Measurements from ENCODE around the gene FUOM. TPM values are rescaled to one million over a fixed set of nuclear protein-coding genes. Genes with fewer than 3 reads are reported as not detected.

FUOM gene
- total RNA-seq, 2 experiments from 2014 or later, result 30.4 to 46.0 TPM

DNA sequence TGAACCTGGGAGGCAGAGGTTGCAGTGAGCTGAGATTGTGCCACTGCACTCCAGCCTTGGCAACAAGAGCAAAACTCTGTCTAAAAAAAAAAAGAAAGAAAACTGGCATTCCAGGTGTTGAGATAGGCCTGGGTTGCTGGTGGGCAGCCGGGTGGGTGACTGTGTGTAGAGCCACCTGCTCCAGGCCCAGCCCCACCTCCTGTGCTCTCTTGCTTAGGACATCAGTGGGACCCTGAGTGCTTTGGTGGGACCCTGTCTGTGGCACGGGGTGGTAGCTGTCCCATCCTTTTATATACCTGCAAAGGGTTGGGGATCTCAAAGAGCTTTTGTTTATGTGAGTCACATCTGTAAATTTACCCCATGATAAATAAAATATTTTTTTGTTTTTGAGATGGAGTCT lies 27.4 kb upstream of the FUOM start:
- DNase-seq (ENCODE audit: low spot score), result no peak
- ChIA-PET POLR2A (no interaction called here), CTCF (ENCODE audit: unreplicated experiment) (no interaction called here)
- Histone ChIP-seq H3K9me2 (ENCODE audit: insufficient read depth, low read length) (no peaks in the 10 kb centered on the region), H3K4me2 (ENCODE audit: low read length) (no peak overlapping the region), H3K4me1 (ENCODE audit: insufficient read depth, low read length, poor library complexity, severe bottlenecking) (peaks cover 25% of the 10 kb centered on the region), H3K27ac (ENCODE audit: low read depth, low read length, poor library complexity, severe bottlenecking) (no peak overlapping the region), H3K4me3 (ENCODE audit: low read depth, low read length, poor library complexity, severe bottlenecking) (no peak overlapping the region), H2AFZ (ENCODE audit: low read length) (no peak overlapping the region), H3K79me2 (ENCODE audit: insufficient read depth, low read depth, low read length) (peaks cover 10% of the 10 kb centered on the region; the same call in 1 of the 2 replicates), H3K9me3 (ENCODE audit: low read length) (no peaks in the 10 kb centered on the region), H3K36me3 (ENCODE audit: insufficient read depth, low read length) (no peaks in the 10 kb centered on the region), H4K20me1 (ENCODE audit: insufficient read depth, low read length) (no peaks in the 10 kb centered on the region)
- TF ChIP-seq, protein P1, sequence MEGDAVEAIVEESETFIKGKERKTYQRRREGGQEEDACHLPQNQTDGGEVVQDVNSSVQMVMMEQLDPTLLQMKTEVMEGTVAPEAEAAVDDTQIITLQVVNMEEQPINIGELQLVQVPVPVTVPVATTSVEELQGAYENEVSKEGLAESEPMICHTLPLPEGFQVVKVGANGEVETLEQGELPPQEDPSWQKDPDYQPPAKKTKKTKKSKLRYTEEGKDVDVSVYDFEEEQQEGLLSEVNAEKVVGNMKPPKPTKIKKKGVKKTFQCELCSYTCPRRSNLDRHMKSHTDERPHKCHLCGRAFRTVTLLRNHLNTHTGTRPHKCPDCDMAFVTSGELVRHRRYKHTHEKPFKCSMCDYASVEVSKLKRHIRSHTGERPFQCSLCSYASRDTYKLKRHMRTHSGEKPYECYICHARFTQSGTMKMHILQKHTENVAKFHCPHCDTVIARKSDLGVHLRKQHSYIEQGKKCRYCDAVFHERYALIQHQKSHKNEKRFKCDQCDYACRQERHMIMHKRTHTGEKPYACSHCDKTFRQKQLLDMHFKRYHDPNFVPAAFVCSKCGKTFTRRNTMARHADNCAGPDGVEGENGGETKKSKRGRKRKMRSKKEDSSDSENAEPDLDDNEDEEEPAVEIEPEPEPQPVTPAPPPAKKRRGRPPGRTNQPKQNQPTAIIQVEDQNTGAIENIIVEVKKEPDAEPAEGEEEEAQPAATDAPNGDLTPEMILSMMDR (conservative IDR thresholded peaks at IDR 0.05; ENCODE audit: low read length), result no peak
- intact Hi-C loops (cut with micrococcal nuclease; ENCODE audit: unreplicated experiment), result no loop called here
- BruUV-seq (replicated peaks), result no TSS peak

DNA sequence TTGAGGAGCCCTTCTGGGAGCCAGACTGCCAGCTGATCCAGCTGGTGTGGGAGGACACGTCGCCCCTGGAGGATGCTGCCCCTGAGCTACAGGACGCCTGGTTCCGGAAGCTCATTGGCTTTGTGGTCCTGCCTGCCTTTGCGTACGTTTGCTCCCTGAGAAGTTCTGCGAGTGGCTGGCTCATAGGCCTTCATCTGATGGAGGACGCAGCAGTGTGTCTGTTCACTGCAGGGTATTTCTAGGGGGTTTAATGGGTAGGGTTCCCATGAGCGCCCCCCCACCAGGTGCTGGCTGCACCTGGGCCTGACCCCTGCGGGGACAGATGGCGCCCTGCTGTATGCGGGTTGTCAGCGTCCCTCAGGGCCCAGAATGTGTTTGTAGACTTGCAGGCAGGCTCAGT lies 26.3 kb upstream of the FUOM start:
- no TSS peak for BruUV-seq (replicated peaks)
- Histone ChIP-seq H3K4me2 (ENCODE audit: low read length) (no peak overlapping the region), H3K4me1 (ENCODE audit: insufficient read depth, low read length, poor library complexity, severe bottlenecking) (peaks cover 22% of the 10 kb centered on the region), H3K79me2 (ENCODE audit: insufficient read depth, low read depth, low read length) (peaks cover 10% of the 10 kb centered on the region; the same call in 1 of the 2 replicates), H4K20me1 (ENCODE audit: insufficient read depth, low read length) (no peaks in the 10 kb centered on the region), H3K4me3 (ENCODE audit: low read depth, low read length, poor library complexity, severe bottlenecking) (no peak overlapping the region), H3K36me3 (ENCODE audit: insufficient read depth, low read length) (no peaks in the 10 kb centered on the region), H2AFZ (ENCODE audit: low read length) (no peak overlapping the region), H3K9me2 (ENCODE audit: insufficient read depth, low read length) (no peaks in the 10 kb centered on the region), H3K9me3 (ENCODE audit: low read length) (no peaks in the 10 kb centered on the region), H3K27ac (ENCODE audit: low read depth, low read length, poor library complexity, severe bottlenecking) (no peak overlapping the region)
- TF ChIP-seq, protein P1 (conservative IDR thresholded peaks at IDR 0.05; ENCODE audit: low read length), result no peak
- TF ChIP-seq EZH2phosphoT487 (IDR thresholded peaks at IDR 0.05; ENCODE audit: borderline replicate concordance, low read depth, low read length), result no peak
- ChIA-PET CTCF (ENCODE audit: unreplicated experiment) (no interaction called here), POLR2A (no interaction called here)
- no peak for DNase-seq (ENCODE audit: low spot score)
- intact Hi-C loops (cut with micrococcal nuclease; ENCODE audit: unreplicated experiment), result no loop called here

DNA sequence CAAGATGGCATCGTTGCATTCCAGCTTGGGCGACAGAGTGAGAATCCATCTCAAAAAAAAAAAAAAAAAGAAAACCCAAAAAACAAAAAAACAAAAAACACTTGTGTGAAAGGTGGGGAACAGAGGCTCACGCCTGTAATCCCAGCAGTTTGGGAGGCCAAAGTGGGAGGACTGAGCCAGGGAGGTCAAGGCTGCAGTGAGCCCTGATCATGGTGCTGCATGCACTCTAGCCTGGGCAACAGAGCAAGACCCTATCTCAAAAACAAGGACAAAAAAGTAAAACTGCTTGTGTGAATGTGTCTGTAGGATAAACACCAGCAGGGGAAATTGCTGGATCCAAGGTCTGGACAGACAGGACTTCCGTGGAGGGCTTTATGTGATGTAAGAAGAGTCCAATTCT lies 25.7 kb upstream of the FUOM start:
- Histone ChIP-seq H3K79me2 (ENCODE audit: insufficient read depth, low read depth, low read length) (peaks cover 10% of the 10 kb centered on the region; the same call in 1 of the 2 replicates), H3K4me2 (ENCODE audit: low read length) (no peak overlapping the region), H2AFZ (ENCODE audit: low read length) (no peak overlapping the region), H3K9me2 (ENCODE audit: insufficient read depth, low read length) (no peaks in the 10 kb centered on the region), H4K20me1 (ENCODE audit: insufficient read depth, low read length) (no peaks in the 10 kb centered on the region), H3K36me3 (ENCODE audit: insufficient read depth, low read length) (no peaks in the 10 kb centered on the region), H3K27ac (ENCODE audit: low read depth, low read length, poor library complexity, severe bottlenecking) (no peak overlapping the region), H3K4me3 (ENCODE audit: low read depth, low read length, poor library complexity, severe bottlenecking) (no peak overlapping the region), H3K9me3 (ENCODE audit: low read length) (no peaks in the 10 kb centered on the region), H3K4me1 (ENCODE audit: insufficient read depth, low read length, poor library complexity, severe bottlenecking) (peaks cover 24% of the 10 kb centered on the region)
- ChIA-PET POLR2A (no interaction called here), CTCF (ENCODE audit: unreplicated experiment) (no interaction called here)
- no peak for DNase-seq (ENCODE audit: low spot score)
- intact Hi-C loops (cut with micrococcal nuclease; ENCODE audit: unreplicated experiment), result no loop called here
- TF ChIP-seq EZH2phosphoT487 (IDR thresholded peaks at IDR 0.05; ENCODE audit: borderline replicate concordance, low read depth, low read length), result no peak
- TF ChIP-seq, protein P1 (conservative IDR thresholded peaks at IDR 0.05; ENCODE audit: low read length), result no peak
- no TSS peak for BruUV-seq (replicated peaks)

Data from OCI-LY7 (cell line).